Measurements from ENCODE around the gene NTRK2.
"Not testable (repeated sequence)": the region's sequence is repeated elsewhere in the genome, so short reads cannot be mapped to it uniquely, and the experiment has no call there.

NTRK2 gene

DNA sequence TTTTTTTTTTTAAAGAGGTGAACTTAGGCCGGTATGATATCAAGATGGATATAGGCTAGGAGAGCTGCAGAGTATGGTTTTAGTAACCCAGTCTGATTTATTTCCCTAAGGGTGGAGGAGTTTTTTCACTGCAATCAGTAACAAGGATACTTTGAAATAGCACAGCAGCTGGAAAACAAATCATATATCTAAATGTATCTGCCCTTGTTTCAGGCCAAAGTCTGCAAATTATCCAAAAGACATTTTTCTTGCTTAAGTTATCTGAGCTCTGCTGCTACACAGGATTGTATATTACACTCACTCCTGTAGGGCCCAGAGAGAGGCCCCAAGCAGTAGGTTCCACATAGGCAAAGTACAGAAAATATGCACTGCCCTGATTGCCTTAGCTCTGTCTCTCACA, 222.4 kb downstream of the NTRK2 start:
- peaks cover 24% of the 10 kb centered on the region for H3K4me1 ChIP-seq (ENCODE audit: control insufficient read depth, insufficient read depth, low read length)
- WGBS, 2 experiments, result 89 to 96% methylated on average over 1 of the region's 1 CpG
- H3K27ac ChIP-seq (ENCODE audit: insufficient read depth, low read depth, low read length, poor library complexity, severe bottlenecking), result no peak overlapping the region
- H3K9me3 ChIP-seq (ENCODE audit: control insufficient read depth, low read length), result no peaks in the 10 kb centered on the region
- no peaks in the 10 kb centered on the region for H3K27me3 ChIP-seq (ENCODE audit: control insufficient read depth, insufficient read depth, low read length, poor library complexity, severe bottlenecking)
- no peaks in the 10 kb centered on the region for H3K36me3 ChIP-seq (ENCODE audit: control insufficient read depth, insufficient read depth, low read length)
- no peak overlapping the region for H3K4me3 ChIP-seq (ENCODE audit: insufficient read depth, low read depth, low read length)

DNA sequence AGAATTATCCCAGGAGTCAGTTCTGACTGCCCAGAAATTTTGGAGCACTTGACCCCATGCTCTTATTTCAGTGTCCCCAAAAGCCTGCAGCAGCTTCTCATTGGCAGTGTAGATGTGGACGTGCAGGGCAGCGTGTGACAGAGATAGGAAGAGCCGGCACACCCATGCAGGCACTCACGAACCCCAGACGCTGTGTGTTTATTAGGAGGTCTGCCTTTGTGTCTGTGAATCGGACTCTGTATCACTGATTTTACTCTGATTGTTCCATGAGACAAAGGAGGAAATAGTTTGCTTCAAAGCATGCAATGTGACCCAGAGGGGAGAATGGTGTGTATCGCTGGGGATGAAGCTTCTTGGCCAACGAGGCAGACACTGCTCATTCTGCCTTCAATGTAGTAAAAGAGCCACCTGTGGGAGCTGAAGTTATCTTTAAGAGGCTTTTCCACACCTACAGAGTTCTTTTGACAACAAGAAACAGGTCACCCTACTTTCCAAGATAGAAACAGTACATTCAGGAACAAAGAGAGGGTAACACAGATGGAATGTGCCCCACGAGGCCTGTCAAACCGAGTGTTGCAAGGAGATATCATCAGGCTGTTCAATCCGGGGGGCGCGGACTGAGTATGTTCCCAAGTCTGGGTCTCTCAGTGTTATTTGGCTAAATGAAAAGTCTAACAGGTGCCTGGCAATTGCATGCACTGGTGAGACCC, 224.0 kb downstream of the NTRK2 start:
- Histone ChIP-seq H3K27me3 (ENCODE audit: control insufficient read depth, insufficient read depth, low read length, poor library complexity, severe bottlenecking) (no peaks in the 10 kb centered on the region), H3K4me1 (ENCODE audit: control insufficient read depth, insufficient read depth, low read length) (peaks cover 33% of the 10 kb centered on the region), H3K36me3 (ENCODE audit: control insufficient read depth, insufficient read depth, low read length) (no peaks in the 10 kb centered on the region), H3K4me3 (ENCODE audit: insufficient read depth, low read depth, low read length) (no peak overlapping the region), H3K9me3 (ENCODE audit: control insufficient read depth, low read length) (no peaks in the 10 kb centered on the region), H3K27ac (ENCODE audit: insufficient read depth, low read depth, low read length, poor library complexity, severe bottlenecking) (no peak overlapping the region)
- 86 to 89% methylated on average over 13 of the region's 13 CpGs for WGBS, 2 experiments

DNA sequence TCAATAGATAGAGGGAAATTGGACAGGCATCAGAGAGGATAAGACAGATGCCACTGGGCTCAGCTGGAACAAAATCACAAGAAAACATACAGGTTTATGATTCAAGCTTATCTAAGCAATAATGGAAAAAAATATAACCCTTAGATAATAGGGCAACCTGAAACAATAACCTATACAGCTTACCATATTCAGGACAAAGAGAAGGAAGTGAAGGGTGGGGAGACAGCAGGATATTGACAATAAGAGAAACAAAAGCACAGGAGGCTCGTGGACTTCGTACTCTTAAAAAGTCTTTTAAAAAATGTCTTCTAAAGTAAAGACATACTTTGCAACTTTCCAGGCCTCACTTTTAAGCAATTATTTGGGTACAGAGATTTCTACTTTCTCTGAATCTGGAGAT, 225.3 kb downstream of the NTRK2 start:
- H3K4me1 ChIP-seq (ENCODE audit: control insufficient read depth, insufficient read depth, low read length), result peaks cover 33% of the 10 kb centered on the region
- no peaks in the 10 kb centered on the region for H3K27me3 ChIP-seq (ENCODE audit: control insufficient read depth, insufficient read depth, low read length, poor library complexity, severe bottlenecking)
- H3K4me3 ChIP-seq (ENCODE audit: insufficient read depth, low read depth, low read length), result no peak overlapping the region
- no peak overlapping the region for H3K27ac ChIP-seq (ENCODE audit: insufficient read depth, low read depth, low read length, poor library complexity, severe bottlenecking)
- 42 to 53% methylated on average over 2 of the region's 2 CpGs for WGBS, 2 experiments
- no peaks in the 10 kb centered on the region for H3K36me3 ChIP-seq (ENCODE audit: control insufficient read depth, insufficient read depth, low read length)
- no peaks in the 10 kb centered on the region for H3K9me3 ChIP-seq (ENCODE audit: control insufficient read depth, low read length)

DNA sequence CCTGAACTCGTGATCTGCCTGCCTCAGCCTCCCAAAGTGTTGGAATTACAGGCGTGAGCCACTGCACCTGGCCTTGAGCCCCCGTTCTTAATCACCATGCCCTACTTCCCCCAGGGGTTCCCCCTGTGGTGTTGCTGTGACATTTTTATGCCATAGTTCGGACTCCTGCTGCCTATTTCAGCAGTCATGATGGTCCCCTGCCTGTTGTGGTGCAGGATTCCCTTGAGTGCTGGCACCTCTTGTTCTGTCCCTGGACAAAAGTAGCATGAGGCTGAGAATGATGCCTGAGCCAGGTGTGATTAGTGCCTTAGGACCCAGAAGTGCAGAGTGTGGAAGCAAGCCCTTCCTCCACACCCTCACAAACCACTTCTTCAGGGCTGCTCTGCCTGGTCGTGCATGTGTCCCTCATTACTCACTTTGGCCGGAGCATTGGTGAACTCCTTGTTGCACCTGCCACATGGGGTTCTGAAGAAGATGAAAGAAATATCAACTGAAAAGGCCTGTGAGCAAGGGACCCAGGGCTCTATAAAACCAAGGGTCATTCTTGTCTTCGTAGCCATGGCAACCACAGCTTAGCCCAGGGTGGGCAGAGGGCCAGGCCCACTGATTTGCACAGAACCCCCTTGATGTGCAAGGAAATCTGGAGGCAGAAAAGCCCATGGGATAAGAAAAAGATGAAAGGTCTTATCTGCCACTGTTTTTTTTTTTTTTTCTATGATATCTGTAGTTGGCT, 228.0 kb downstream of the NTRK2 start:
- no peaks in the 10 kb centered on the region for H3K9me3 ChIP-seq (ENCODE audit: control insufficient read depth, low read length)
- no peaks in the 10 kb centered on the region for H3K36me3 ChIP-seq (ENCODE audit: control insufficient read depth, insufficient read depth, low read length)
- H3K27me3 ChIP-seq (ENCODE audit: control insufficient read depth, insufficient read depth, low read length, poor library complexity, severe bottlenecking), result no peaks in the 10 kb centered on the region
- 71 to 75% methylated on average over 7 of the region's 7 CpGs for WGBS, 2 experiments
- H3K4me1 ChIP-seq (ENCODE audit: control insufficient read depth, insufficient read depth, low read length), result peaks cover 33% of the 10 kb centered on the region
- H3K4me3 ChIP-seq (ENCODE audit: insufficient read depth, low read depth, low read length), result no peak overlapping the region
- peak overlapping the region; percentile 19 for H3K27ac ChIP-seq (ENCODE audit: insufficient read depth, low read depth, low read length, poor library complexity, severe bottlenecking)

DNA sequence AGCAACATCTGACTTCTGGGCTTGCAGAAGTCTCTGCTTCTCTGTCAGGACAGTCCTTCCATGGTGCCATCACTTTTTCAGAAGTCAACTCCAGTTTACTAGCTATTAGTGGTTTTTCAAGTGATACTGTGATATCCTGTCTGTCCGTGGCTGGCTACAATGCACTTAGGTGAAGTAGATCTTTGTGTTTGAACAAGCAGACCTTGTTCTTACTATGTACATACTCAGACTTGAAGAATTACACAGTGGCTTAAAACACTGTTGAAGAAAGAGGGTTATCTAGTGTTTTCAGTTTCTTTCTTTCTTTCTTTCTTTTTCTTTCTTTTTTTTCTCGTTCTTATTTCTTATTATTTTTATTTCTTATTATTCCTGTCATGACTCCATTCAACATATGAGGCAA, 228.7 kb downstream of the NTRK2 start:
- Histone ChIP-seq H3K9me3 (ENCODE audit: control insufficient read depth, low read length) (no peaks in the 10 kb centered on the region), H3K36me3 (ENCODE audit: control insufficient read depth, insufficient read depth, low read length) (no peaks in the 10 kb centered on the region), H3K4me1 (ENCODE audit: control insufficient read depth, insufficient read depth, low read length) (peaks cover 30% of the 10 kb centered on the region), H3K27me3 (ENCODE audit: control insufficient read depth, insufficient read depth, low read length, poor library complexity, severe bottlenecking) (no peaks in the 10 kb centered on the region), H3K27ac (ENCODE audit: insufficient read depth, low read depth, low read length, poor library complexity, severe bottlenecking) (no peak overlapping the region), H3K4me3 (ENCODE audit: insufficient read depth, low read depth, low read length) (no peak overlapping the region)
- WGBS, 2 experiments, result 80 to 100% methylated on average over 1 of the region's 2 CpGs

DNA sequence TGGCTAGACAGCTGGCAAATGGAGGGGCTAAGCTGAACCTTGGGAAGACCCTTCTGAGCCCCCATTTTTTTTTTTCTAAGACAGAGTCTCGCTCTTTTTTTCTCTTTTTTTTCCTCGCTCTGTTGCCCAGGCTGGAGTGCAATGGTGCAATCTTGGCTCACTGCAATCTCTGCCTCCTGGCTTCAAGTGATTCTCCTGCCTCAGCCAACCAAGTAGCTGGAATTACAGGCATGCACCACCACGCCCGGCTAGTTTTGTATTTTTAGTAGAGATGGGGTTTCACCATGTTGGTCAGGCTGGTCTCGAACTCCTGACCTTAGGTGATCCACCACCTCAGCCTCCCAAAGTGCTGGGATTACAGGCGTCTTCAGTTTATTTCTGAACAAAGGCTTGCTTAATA, 229.1 kb downstream of the NTRK2 start:
- not testable (repeated sequence) for H3K36me3 ChIP-seq (ENCODE audit: control insufficient read depth, insufficient read depth, low read length); H3K4me3 ChIP-seq (ENCODE audit: insufficient read depth, low read depth, low read length); H3K27ac ChIP-seq (ENCODE audit: insufficient read depth, low read depth, low read length, poor library complexity, severe bottlenecking); H3K27me3 ChIP-seq (ENCODE audit: control insufficient read depth, insufficient read depth, low read length, poor library complexity, severe bottlenecking); H3K9me3 ChIP-seq (ENCODE audit: control insufficient read depth, low read length)
- peaks cover 26% of the 10 kb centered on the region for H3K4me1 ChIP-seq (ENCODE audit: control insufficient read depth, insufficient read depth, low read length)
- 94% methylated on average over 6 of the region's 6 CpGs for WGBS, 2 experiments

DNA sequence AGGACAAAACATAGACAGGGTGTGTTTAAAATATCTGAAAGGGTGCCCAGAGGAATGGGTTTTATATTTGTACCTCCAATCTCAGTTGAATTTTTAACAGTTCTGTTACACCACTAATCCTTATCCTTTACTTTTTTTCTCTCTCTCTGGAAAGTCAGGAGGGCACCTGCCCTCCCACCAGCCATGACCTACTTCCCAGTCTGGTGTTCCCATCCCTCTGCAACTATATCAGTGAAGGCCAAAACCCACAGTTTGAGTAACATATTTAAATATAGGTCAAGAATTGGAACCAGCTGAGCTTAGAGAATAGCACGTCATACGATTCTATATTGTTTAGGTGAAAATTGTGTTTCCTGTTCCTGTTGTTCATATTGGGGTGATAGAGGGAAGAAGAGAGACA, 229.8 kb downstream of the NTRK2 start:
- 97 to 98% methylated on average over 2 of the region's 2 CpGs for WGBS, 2 experiments
- H3K27me3 ChIP-seq (ENCODE audit: control insufficient read depth, insufficient read depth, low read length, poor library complexity, severe bottlenecking), result no peaks in the 10 kb centered on the region

DNA sequence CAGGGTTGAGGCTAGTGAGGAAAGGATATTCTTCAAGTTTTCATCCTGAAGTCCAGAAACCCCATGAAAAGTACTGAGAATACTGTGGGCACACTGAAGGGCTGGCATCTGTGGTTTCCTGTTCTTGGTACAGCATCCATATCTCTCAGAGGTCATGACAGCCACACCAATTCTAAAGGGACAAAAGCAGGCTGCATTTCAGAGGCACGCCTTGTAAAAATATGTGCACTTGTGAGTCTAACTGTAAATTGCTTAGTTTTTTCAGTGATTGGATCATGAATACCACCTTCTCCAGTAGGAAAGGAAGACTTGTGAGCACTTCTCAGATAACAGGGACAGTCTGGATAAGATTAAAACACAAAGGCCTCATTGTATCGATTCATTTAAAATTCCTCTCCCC, 230.9 kb downstream of the NTRK2 start:
- Histone ChIP-seq H3K4me3 (ENCODE audit: insufficient read depth, low read depth, low read length) (no peak overlapping the region), H3K4me1 (ENCODE audit: control insufficient read depth, insufficient read depth, low read length) (peaks cover 13% of the 10 kb centered on the region), H3K36me3 (ENCODE audit: control insufficient read depth, insufficient read depth, low read length) (no peaks in the 10 kb centered on the region), H3K27me3 (ENCODE audit: control insufficient read depth, insufficient read depth, low read length, poor library complexity, severe bottlenecking) (no peaks in the 10 kb centered on the region), H3K9me3 (ENCODE audit: control insufficient read depth, low read length) (no peaks in the 10 kb centered on the region), H3K27ac (ENCODE audit: insufficient read depth, low read depth, low read length, poor library complexity, severe bottlenecking) (no peak overlapping the region)
- 98 to 100% methylated on average over 2 of the region's 2 CpGs for WGBS, 2 experiments

More for the DNA sequence above, 229.8 kb downstream of the NTRK2 start:
- H3K36me3 ChIP-seq (ENCODE audit: control insufficient read depth, insufficient read depth, low read length), result no peaks in the 10 kb centered on the region
- peaks cover 24% of the 10 kb centered on the region for H3K4me1 ChIP-seq (ENCODE audit: control insufficient read depth, insufficient read depth, low read length)
- H3K9me3 ChIP-seq (ENCODE audit: control insufficient read depth, low read length), result no peaks in the 10 kb centered on the region
- H3K27ac ChIP-seq (ENCODE audit: insufficient read depth, low read depth, low read length, poor library complexity, severe bottlenecking), result no peak overlapping the region
- H3K4me3 ChIP-seq (ENCODE audit: insufficient read depth, low read depth, low read length), result no peak overlapping the region

DNA sequence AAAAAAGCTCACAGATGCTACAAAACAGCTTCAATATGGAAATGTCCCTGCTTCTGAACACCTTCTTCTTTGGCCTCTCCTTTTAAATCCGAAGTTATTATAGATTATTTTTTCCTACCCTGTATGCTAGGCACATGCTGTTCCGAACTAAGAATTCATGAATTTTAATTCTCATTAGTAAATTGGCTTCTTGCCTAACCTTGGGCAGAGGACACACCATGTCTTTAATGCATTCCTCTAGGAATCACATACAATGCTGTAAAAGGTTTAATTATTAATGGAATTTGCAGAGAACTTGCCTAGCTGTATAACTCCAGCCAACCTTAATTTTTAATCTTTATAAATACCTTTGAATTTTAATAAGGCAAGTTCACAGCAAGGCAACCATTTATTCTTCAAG, 234.4 kb downstream of the NTRK2 start:
- no peak overlapping the region for H3K4me3 ChIP-seq (ENCODE audit: insufficient read depth, low read depth, low read length)
- H3K27me3 ChIP-seq (ENCODE audit: control insufficient read depth, insufficient read depth, low read length, poor library complexity, severe bottlenecking), result no peaks in the 10 kb centered on the region
- 90 to 91% methylated on average over 2 of the region's 2 CpGs for whole genome bisulfite sequencing, 2 experiments
- H3K9me3 ChIP-seq (ENCODE audit: control insufficient read depth, low read length), result no peaks in the 10 kb centered on the region
- no peak overlapping the region for H3K27ac ChIP-seq (ENCODE audit: insufficient read depth, low read depth, low read length, poor library complexity, severe bottlenecking)
- no peaks in the 10 kb centered on the region for H3K4me1 ChIP-seq (ENCODE audit: control insufficient read depth, insufficient read depth, low read length)
- no peaks in the 10 kb centered on the region for H3K36me3 ChIP-seq (ENCODE audit: control insufficient read depth, insufficient read depth, low read length)

DNA sequence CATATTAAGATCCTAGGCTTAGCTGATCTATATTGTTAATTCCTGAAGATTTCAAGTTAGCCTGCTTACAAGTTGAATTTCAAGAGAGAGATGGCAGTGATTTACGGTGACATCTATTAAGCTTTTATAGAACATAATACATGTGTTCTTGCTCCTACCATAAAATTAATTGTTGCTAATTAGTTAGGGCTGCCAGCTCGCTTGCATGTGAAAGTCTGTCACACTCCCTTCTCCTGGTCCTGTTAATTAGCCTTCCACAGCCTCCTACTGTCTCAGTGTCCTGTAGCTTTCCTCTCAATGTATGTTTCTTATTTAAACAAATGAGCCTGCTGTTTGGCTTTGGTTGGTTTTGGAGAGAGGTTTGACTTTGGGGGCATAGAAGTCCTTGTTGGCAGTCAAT, 247.2 kb downstream of the NTRK2 start:
- Histone ChIP-seq H3K27ac (ENCODE audit: insufficient read depth, low read depth, low read length, poor library complexity, severe bottlenecking) (no peak overlapping the region), H3K36me3 (ENCODE audit: control insufficient read depth, insufficient read depth, low read length) (no peaks in the 10 kb centered on the region), H3K27me3 (ENCODE audit: control insufficient read depth, insufficient read depth, low read length, poor library complexity, severe bottlenecking) (no peaks in the 10 kb centered on the region), H3K4me3 (ENCODE audit: insufficient read depth, low read depth, low read length) (no peak overlapping the region), H3K4me1 (ENCODE audit: control insufficient read depth, insufficient read depth, low read length) (peaks cover 18% of the 10 kb centered on the region), H3K9me3 (ENCODE audit: control insufficient read depth, low read length) (peaks cover 2% of the 10 kb centered on the region)
- WGBS, 2 experiments, result 85 to 100% methylated on average over 1 to 2 of the region's 2 CpGs

Measured in ectodermal cell (in vitro differentiated cells).